Activated CD4-positive, CD25-positive, alpha-beta regulatory T cell treated with anti-CD3 and anti-CD28 coated beads, Interleukin-2, amount 50 U/mL, for 24 hours (primary cell): Measurements from ENCODE around the gene KRT12.
"Not testable (repeated sequence)": the region's sequence is repeated elsewhere in the genome, so short reads cannot be mapped to it uniquely, and the experiment has no call there.

Experiments used
- ATAC-seq, 2 donors: fragments of 150-1000 bp; cut with Tn5 transposase; one replicate each; pipeline ENCODE4 v1.10.0; 2021; ENCODE audit warnings: mild to moderate bottlenecking in 1 of 2, moderate library complexity in 1 of 2

Gene KRT12

GRCh38 chr17:40841246-40841645, 25.8 kb downstream of the KRT12 start:
- ATAC-seq: no peak

DNA sequence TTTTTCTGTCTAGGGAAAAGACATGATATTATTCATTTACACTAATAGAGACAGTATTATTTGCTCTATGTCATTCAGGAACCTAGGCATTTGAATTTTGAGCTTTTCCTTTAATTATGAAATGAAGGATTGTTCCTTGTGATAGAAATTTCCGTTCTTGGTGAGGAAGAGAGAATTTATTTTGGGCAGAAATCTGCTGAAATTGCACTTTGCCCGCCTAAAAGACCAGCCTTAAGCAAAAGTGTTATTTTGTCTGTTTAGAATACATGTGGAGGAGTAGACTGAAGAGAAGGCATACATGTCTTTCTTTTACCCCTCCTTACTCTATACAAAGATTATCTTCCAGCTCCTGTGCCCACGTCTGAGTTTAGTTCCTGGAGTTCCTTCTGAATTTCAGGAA, 27.8 kb downstream of the KRT12 start:
- no peak for ATAC-seq

DNA sequence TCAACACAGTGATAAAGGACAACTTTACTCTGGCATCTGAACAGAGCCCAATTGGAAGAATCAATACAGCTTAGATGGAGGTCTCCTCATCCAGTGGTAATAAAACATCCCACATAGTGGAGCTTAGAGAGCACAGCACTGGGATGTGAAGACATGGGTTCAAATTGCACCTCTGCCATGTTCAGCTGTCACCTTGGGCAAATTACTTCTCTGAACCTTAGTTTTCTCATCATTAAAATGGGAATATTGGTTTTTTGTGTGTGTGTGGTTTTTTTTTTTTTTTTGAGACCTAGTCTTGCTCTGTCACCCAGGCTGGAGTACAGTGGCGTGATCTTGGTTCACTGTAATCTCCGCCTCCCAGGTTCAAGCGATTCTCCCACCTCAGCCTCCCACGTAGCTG, 31.0 kb downstream of the KRT12 start:
- no peak for ATAC-seq

DNA sequence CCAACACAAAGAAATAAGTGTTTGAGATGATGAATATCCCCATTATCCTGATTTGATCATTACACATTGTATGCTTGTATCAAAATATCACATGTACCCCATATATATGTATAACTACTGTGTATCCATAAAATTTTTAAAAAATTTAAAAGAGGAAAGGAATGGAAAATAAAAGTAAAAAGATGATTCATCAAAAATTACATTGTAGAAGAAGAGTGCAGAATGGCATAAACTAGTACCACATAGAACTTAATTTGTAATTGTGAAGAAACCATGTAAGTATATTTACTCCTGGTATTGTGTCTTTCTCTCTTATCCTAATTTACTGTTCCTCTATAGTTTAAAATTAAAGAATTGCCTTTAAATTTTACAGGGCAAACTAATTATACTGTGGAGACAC, 33.1 kb downstream of the KRT12 start:
- ATAC-seq: no peak

DNA sequence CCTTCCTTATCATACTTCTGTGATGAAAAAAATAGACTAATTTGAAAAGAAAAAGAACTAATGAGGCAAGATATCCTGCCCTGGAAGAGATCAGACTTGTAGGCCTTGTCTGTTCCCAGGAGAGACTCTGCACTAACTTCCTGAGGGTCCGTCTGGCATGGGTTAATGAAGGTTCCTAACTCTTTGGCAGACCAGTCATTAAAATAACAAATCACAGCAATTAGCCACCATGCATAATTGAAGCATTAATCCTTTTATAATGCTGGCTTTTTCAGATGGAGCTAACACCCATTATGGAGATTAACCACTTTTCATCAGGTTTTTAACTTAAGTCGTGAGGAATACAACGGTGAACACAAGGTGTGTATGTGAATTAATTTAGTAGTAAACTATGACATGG, 34.2 kb downstream of the KRT12 start:
- ATAC-seq: no peak

DNA sequence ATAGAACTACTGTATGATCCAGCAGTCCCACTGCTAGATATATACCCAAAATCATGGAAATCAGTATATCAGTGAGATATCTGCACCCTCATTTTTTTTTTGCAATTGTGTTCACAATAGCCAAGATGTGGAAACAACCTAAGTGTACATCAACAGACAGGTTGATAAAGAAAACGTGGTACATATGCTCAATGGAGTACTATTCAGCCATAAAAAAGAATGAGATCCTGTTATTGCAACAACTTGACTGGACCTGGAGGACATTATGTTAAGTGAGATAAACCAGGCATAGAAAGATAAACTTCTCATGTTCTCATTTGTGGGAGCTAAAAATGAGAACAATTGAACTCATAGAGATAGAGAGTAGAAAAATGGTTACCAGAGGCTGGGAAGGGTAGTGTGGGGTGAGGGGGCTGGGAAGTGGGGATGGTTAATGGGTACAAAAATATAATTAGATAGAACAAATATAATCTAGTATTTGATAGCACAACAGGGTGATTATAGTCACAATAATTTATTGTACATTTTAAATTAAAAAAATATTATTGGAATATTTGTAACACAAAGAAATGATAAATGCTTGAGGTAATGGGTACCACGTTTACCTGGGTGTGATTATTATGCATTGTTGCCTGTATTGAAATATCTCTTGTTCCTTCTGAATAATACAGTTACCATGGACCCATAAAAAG, 36.8 kb downstream of the KRT12 start:
- ATAC-seq: no peak

- no peak for ATAC-seq
These were observed 38.5 kb downstream of the KRT12 start for GRCh38 chr17:40828454-40829044.

- peak; percentile 63 to 85 for ATAC-seq
These were observed 39.1 kb downstream of the KRT12 start for GRCh38 chr17:40827746-40828453.

DNA sequence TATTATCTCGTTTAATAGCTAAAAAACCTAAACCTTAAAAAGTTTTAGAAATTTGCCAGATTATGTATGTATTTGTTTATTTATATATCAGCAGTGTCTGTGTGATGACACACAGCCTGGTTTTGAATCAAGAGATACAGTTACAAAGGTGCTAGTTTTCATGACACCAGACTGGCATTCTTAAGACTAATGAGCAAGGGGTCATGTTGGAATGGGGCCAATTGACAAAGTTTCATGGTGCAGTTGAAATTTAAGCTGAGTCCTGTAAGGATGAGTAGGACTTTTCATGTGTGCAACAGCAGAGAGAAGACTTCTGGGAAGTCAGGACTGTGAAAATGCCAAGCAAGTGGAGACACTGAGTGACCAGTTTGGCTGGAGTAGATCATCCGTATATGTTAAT, 41.4 kb downstream of the KRT12 start:
- no peak for ATAC-seq

DNA sequence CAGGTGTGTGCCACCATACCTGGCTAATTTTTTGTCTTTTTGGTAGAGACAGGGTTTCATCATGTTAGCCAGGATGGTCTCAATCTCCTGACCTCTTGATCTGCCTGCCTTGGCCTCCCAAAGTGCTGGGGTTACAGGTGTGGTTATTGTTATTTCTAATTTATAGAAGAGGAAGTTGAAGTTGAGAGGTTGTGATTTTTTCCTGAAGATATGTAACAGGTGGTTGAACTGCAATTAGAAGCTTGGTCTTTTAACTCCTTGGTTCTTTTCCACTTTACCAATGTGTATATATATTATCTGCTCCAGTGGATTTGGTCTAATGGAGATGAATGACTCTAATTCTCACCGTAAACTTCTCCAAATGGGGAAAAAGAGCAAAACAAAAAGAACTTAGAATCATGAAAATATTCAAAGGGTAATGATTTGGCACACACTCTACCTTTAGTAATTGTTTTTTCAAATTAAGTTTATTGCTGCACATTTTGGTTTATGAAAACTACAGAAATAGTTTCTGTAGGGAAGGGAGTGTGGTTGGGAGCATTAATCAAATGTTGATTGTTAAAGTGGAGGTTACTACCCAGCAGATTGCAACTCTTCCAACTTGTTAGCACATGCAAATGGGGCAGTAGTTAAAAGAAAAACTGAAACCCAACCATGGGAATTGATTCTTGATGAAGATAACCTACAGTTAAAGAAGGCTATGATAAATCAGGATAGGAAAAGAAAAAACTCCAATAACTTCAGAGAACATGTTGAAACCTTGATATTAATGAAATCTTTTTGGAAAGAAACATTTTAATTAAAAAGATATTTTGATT, 42.8 kb downstream of the KRT12 start:
- ATAC-seq: no peak

- no peak for ATAC-seq
These were observed 44.8 kb downstream of the KRT12 start, which contains the start of gene KRT10 for GRCh38 chr17:40822132-40822812. Gene KRT10 (minus strand): TSS chr17:40822614. CDS start chr17:40822585, 29 bp downstream.

DNA sequence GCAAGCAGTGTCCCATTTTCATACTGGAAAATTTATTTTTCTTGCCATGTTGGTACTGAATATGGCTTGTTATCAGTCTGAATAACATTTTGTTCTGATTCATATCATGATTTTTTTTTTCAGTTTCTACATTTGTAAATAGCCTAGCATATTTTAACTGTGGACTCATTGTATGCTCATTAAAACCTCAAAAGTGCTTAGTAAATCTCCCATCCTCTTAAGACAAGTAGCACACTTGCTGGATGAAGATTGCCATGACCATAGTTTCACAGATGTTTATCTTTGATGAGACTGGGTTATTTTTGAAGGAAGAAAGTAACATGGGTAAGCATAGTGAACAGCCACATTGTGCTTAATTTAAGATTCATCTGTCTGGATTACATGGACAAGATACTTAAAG, 45.5 kb downstream of the KRT12 start:
- ATAC-seq: no peak

DNA sequence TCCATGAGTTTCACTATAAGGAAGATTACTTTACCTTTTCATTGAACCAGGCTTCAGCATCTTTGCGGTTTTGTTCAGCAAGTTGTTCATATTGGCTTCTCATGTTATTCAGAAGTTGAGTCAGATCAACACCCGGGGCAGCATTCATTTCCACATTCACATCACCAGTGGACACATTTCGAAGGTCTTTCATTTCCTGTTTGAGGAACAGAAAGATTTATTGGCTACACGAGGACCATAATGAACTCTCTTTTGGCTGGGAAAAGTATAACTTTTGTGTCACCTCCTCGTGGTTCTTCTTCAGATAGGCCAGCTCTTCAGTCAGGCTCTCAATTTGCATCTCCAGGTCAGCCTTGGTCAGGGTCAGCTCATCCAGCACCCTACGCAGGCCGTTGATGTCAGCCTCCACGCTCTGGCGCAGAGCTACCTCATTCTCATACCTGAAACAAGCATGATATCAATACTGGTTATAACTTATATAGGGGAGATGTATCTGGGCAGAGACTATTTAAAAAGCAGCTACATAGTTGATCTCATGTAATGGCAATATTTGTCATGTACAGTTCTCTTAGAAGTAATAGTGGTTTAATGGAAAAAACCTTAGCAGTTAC, 46.7 kb downstream of the KRT12 start:
- no peak for ATAC-seq

DNA sequence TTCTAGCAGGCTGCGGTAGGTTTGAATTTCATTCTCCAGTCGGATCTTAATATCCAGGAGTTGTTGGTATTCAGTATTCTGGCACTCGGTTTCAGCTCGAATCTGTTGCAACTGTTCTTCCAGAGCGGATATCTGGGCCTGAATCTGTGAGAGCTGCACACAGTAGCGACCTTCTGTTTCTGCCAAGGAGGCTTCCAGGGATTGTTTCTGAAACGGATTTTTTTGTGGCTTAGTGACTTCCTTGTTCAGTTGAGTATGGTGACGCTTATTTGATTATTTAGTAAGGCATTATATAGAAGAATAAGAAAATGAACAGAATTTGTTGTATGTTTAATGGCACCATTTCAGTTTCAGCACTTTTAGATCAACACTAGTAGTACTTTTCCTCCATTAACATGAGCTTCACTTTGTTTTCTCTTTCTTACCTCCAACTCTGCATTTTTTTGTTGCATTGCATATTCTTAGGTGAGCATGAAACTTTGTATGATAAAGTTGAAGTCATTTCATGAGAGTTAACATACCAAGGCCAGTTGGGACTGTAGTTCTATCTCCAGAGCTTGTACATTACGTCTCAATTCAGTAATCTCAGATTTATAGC, 47.4 kb downstream of the KRT12 start:
- ATAC-seq: no peak

- ATAC-seq: peak; percentile 83 to 85
These were observed 48.1 kb downstream of the KRT12 start for GRCh38 chr17:40818733-40819527.

GRCh38 chr17:40818343-40818732, 48.7 kb downstream of the KRT12 start:
- no peak for ATAC-seq

DNA sequence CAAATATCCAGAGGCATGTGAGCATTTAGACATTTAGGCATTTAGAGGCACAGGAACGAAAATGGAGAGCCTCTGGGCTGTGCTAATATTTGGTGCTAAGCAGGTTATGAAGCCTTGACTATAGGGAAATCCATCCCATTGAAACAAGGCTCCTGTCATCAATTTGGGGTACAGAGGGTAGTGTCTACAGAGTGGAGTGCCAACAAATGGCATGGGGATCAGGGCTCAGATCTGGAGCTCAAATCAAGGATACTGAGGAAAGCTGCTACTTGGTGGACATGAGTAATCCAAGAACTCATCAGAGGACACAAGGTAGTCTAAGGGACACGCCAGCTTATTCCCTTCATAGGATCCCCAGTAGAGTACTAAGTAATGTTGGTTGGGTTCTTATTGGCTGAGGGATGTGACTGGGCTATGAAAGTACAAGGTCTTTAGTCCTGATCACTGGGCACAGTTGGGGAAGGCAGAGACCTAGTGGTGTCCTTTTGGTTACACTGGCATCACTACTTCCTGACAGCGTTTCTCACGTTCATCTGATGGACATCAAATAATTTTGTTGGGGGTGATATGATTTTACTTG, 49.8 kb downstream of the KRT12 start:
- ATAC-seq: no peak

DNA sequence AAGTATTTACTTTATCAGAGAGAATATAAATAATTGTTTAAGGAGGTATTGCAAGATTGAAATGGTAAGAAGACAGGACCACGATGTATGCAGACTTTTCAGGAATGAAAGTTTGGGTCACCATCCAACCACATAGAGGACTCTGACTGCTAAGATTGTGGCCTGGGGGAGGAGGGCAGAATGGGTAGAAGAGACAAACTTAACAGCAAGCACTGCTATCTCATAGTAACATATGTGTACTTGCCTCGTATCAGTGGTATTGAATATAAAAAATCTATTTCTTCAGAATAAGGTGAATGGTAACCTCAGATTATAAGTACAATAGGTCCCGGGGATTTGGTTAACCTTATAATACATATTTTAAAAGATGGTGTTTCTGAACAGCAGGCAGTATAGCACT, 50.5 kb downstream of the KRT12 start:
- ATAC-seq: no peak

DNA sequence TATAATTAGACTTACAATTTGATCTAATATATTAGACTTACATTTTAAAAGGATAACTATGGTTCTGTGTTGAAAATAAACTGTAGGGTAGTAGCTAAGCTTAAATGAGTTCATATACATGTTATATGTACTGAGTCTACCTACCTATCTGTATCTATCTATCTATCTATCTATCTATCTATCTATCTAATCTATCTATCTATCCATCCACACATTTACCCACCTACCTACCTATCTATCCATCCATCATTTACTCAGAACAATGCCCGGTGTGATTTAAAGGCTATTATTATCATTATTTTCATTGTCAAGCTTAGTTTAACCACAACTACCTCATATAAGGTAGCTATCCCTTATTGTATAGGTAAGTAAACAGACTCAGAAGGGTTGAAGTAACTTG, 51.6 kb downstream of the KRT12 start:
- no peak for ATAC-seq

DNA sequence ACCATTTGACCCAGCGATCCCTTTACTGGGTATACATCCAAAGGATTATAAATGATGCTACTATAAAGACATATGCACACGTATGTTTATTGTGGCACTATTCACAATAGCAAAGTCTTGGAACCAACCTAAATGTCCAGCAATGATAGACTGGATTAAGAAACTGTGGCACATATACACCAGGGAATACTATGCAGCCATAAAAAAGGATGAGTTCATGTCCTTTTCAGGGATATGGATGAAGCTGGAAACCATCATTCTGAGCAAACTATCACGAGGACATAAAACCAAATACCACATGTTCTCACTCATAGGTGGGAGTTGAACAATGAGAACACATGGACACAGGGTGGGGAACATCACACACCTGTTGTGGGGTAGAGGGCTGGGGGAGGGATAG, 52.4 kb downstream of the KRT12 start:
- ATAC-seq: not testable (repeated sequence)

- ATAC-seq: no peak
These were observed 53.2 kb downstream of the KRT12 start for GRCh38 chr17:40813804-40814203.
